ENCODE results near the gene TIE1.

DNA sequence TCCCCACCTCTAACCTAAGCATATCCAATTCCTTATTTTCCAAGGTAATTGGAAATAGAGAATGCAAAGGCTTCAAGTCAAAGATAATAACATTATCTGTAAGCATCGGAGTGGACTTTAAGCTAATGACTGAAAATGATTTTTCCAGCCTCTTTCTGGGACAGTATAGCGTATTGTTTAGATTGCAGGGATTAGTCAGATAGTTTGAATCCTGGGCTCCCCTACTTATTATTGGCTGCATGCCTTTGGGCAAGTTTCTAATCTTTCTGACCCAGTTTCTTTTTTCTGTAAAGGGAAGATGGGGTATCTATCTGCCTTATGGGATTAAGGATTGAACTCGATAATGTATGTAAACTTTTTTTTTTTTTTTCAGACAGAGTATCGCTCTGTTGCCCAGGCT, 56.5 kb downstream of the TIE1 start:
- TF ChIP-seq SIN3A (IDR thresholded peaks at IDR 0.05; ENCODE audit: borderline replicate concordance, low read depth, low read length) (no peak), ZNF607 (CRISPR knock-in tag; IDR thresholded peaks at IDR 0.05; ENCODE audit: borderline replicate concordance) (no peak), MAFG (CRISPR knock-in tag; IDR thresholded peaks at IDR 0.05) (no peak), SMAD1 (CRISPR knock-in tag; IDR thresholded peaks at IDR 0.05; ENCODE audit: borderline replicate concordance, low read depth) (no peak), TOPORS (CRISPR knock-in tag; IDR thresholded peaks at IDR 0.05) (no peak), GATAD1 (CRISPR knock-in tag; IDR thresholded peaks at IDR 0.05) (no peak), POLR2AphosphoS5 (IDR thresholded peaks at IDR 0.05; ENCODE audit: low read depth, low read length) (no peak), ZNF274 (CRISPR knock-in tag; IDR thresholded peaks at IDR 0.05) (no peak), U2AF2 (IDR thresholded peaks at IDR 0.05; ENCODE audit: low read depth, low read length) (no peak), HES4 (CRISPR knock-in tag; IDR thresholded peaks at IDR 0.05; ENCODE audit: borderline replicate concordance) (no peak), ARNT (IDR thresholded peaks at IDR 0.05) (no peak), NFIC (IDR thresholded peaks at IDR 0.05; ENCODE audit: low read length) (no peak)
- TF ChIP-seq, protein P1, sequence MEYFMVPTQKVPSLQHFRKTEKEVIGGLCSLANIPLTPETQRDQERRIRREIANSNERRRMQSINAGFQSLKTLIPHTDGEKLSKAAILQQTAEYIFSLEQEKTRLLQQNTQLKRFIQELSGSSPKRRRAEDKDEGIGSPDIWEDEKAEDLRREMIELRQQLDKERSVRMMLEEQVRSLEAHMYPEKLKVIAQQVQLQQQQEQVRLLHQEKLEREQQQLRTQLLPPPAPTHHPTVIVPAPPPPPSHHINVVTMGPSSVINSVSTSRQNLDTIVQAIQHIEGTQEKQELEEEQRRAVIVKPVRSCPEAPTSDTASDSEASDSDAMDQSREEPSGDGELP (IDR thresholded peaks at IDR 0.05; ENCODE audit: borderline replicate concordance, low read depth): no peak
- TF ChIP-seq, protein P2, sequence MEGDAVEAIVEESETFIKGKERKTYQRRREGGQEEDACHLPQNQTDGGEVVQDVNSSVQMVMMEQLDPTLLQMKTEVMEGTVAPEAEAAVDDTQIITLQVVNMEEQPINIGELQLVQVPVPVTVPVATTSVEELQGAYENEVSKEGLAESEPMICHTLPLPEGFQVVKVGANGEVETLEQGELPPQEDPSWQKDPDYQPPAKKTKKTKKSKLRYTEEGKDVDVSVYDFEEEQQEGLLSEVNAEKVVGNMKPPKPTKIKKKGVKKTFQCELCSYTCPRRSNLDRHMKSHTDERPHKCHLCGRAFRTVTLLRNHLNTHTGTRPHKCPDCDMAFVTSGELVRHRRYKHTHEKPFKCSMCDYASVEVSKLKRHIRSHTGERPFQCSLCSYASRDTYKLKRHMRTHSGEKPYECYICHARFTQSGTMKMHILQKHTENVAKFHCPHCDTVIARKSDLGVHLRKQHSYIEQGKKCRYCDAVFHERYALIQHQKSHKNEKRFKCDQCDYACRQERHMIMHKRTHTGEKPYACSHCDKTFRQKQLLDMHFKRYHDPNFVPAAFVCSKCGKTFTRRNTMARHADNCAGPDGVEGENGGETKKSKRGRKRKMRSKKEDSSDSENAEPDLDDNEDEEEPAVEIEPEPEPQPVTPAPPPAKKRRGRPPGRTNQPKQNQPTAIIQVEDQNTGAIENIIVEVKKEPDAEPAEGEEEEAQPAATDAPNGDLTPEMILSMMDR (CRISPR knock-in tag; IDR thresholded peaks at IDR 0.05): no peak

Data from HepG2 (cell line).